HEK293T (cell line): ENCODE measurements around the gene CD300LF.

ENCODE experiments used
- BHLHE40 ChIP-seq: fragments of 450-650 bp; IDR thresholded peaks from 2 replicates; pipeline ENCODE4 v1.6.1; 2016; ENCODE audit warnings: mild to moderate bottlenecking, moderate library complexity, borderline replicate concordance
- FOXA1 ChIP-seq: fragments of 450-650 bp; IDR thresholded peaks from 2 replicates; pipeline ENCODE4 v1.6.1; 2016; ENCODE audit warnings: mild to moderate bottlenecking
- FOXM1 ChIP-seq: fragments of 450-650 bp; IDR thresholded peaks from 2 replicates; pipeline ENCODE4 v1.6.1; 2017; ENCODE audit warnings: mild to moderate bottlenecking, borderline replicate concordance
- L3MBTL2 ChIP-seq: fragments of 450-650 bp; conservative IDR thresholded peaks from 2 replicates; pipeline ENCODE4 v1.6.1; 2016; ENCODE audit warnings: mild to moderate bottlenecking
- NFRKB ChIP-seq: fragments of 450-650 bp; IDR thresholded peaks from 2 replicates; pipeline ENCODE4 v1.6.1; 2016; ENCODE audit warnings: mild to moderate bottlenecking, moderate library complexity
- PKNOX1 ChIP-seq: fragments of 450-650 bp; IDR thresholded peaks from 2 replicates; pipeline ENCODE4 v1.6.1; 2016
- SP1 ChIP-seq: fragments of 450-650 bp; IDR thresholded peaks from 2 replicates; pipeline ENCODE4 v1.6.1; 2017
- SUZ12 ChIP-seq: fragments of 450-650 bp; IDR thresholded peaks from 2 replicates; pipeline ENCODE4 v1.6.1; 2016; ENCODE audit warnings: mild to moderate bottlenecking
- TARDBP ChIP-seq: fragments of 450-650 bp; IDR thresholded peaks from 2 replicates; pipeline ENCODE4 v1.6.1; 2016
- ZNF384 ChIP-seq: fragments of 450-650 bp; IDR thresholded peaks from 2 replicates; pipeline ENCODE4 v1.6.1; 2016

- TF ChIP-seq TARDBP (no peak), BHLHE40 (no peak), FOXA1 (no peak), SP1 (no peak), SUZ12 (no peak), PKNOX1 (no peak), FOXM1 (no peak), NFRKB (no peak), ZNF384 (no peak), L3MBTL2 (no peak)
Measured at GRCh38 chr17:74687886-74688285, 24.8 kb downstream of the CD300LF start.
